ENCODE measurements around the gene SCYGR4. TPM values are rescaled to one million over a fixed set of nuclear protein-coding genes. Genes with fewer than 3 reads are reported as not detected.
"Not testable (repeated sequence)": the region's sequence is repeated elsewhere in the genome, so short reads cannot be mapped to it uniquely, and the experiment has no call there.

The SCYGR4 gene
- polyA plus RNA-seq, 2 of the 4 experiments (the other 2 are of a cell fraction), result not detected

- FAIRE-seq, result no peak
- 55% methylated on average over 8 of the region's 8 CpGs for WGBS (ENCODE audit: missing lambda C conversion rate)
- ATAC-seq, result peak in 1 of 2 experiments; percentile 13; a peak in 3 of 6 replicates
Measured at GRCh38 chr2:227657199-227657845, 40.0 kb downstream of the SCYGR4 start.

GRCh38 chr2:227661025-227661649 is 43.8 kb downstream of the SCYGR4 start:
- POLR2A ChIA-PET, result no interaction called here
- no peak overlapping the region for H3K4me3 ChIP-seq
- CTCF ChIA-PET, result interaction anchor here (1.3 kb wide), 1 partner anchor 11 kb away, joined by 4 read pairs; no protein-coding TSS in a partner anchor
- DNase-seq (ENCODE audit: low read depth in 1 of 2, low spot score in 1 of 2) (no peak), FAIRE-seq (no peak), ATAC-seq (no peak)
- no peaks in the 10 kb centered on the region for H3K9me3 ChIP-seq
- no peak overlapping the region for H3K4me2 ChIP-seq
- WGBS (ENCODE audit: missing lambda C conversion rate), result 83% methylated on average over 7 of the region's 7 CpGs
- peak overlapping the region; percentile 13 to 57; a peak in 4 of 6 replicates for H3K27ac ChIP-seq
- no peak for TF ChIP-seq BCL3 (IDR thresholded peaks at IDR 0.05)
- TF ChIP-seq NR3C1 (IDR thresholded peaks at IDR 0.05), result no peak
- no peak for TF ChIP-seq EP300 (IDR thresholded peaks at IDR 0.05)
- no peak for TF ChIP-seq POLR2A (IDR thresholded peaks at IDR 0.05; ENCODE audit: low read length)
- TF ChIP-seq HOXB5 (CRISPR knock-in tag; IDR thresholded peaks at IDR 0.05), result no peak
- no peak for TF ChIP-seq CEBPB (IDR thresholded peaks at IDR 0.05)
- TF ChIP-seq HEYL (CRISPR knock-in tag; IDR thresholded peaks at IDR 0.05), result no peak
- TF ChIP-seq TP53 (CRISPR knock-in tag; IDR thresholded peaks at IDR 0.05), result no peak
- peaks cover 17% of the 10 kb centered on the region for H3K4me1 ChIP-seq

More at GRCh38 chr2:227657199-227657845, 40.0 kb downstream of the SCYGR4 start:
- peak in 1 of 2 experiments; percentile 37 for DNase-seq (ENCODE audit: low read depth in 1 of 2, low spot score in 1 of 2)
- Histone ChIP-seq H3K4me2 (peak overlapping the region; percentile 46), H3K4me1 (peaks cover 54% of the 10 kb centered on the region), H3K9me3 (no peaks in the 10 kb centered on the region), H3K4me3 (no peak overlapping the region), H3K27ac (peak overlapping the region; percentile 81 to 89)
- ChIA-PET POLR2A (interaction anchor here (1.2 kb wide), 1 partner anchor 109 kb away, joined by 4 read pairs; no protein-coding TSS in a partner anchor), CTCF (interaction anchor here (0.7 to 3.2 kb wide), 23 partner anchors 11 to 1001 kb away, joined by 3 to 84 read pairs (median 5); partner anchors contain the start of genes AGFG1 and CCL20)
- TF ChIP-seq RAD21 (conservative IDR thresholded peaks at IDR 0.05 in 1 of 2, IDR thresholded peaks at IDR 0.05 in 1 of 2) (no peak), ATOH8 (CRISPR knock-in tag; IDR thresholded peaks at IDR 0.05; ENCODE audit: low read depth) (no peak)

- no peak overlapping the region for H3K4me3 ChIP-seq
- H3K4me2 ChIP-seq, result no peak overlapping the region
- ChIA-PET POLR2A (no interaction called here), CTCF (interaction anchor here (1.4 to 1.8 kb wide), 2 partner anchors 105 to 200 kb away, joined by 7 to 11 read pairs; no protein-coding TSS in a partner anchor)
- 71% methylated on average over 3 of the region's 3 CpGs for WGBS (ENCODE audit: missing lambda C conversion rate)
- H3K27ac ChIP-seq, result peak overlapping the region in 1 of 2 experiments; percentile 57; a peak in 3 of 6 replicates
- peaks cover 13% of the 10 kb centered on the region for H3K4me1 ChIP-seq
- ATAC-seq (no peak), FAIRE-seq (no peak), DNase-seq (ENCODE audit: low read depth in 1 of 2, low spot score in 1 of 2) (no peak)
- TF ChIP-seq CEBPB (IDR thresholded peaks at IDR 0.05), result peak in 1 of 2 experiments; percentile 34; a peak in 1 of 4 replicates
- no peak for TF ChIP-seq MAX (IDR thresholded peaks at IDR 0.05)
- no peaks in the 10 kb centered on the region for H3K9me3 ChIP-seq
Measured at GRCh38 chr2:227661827-227662226, 44.5 kb downstream of the SCYGR4 start.

- ATAC-seq, result peak in 1 of 2 experiments; percentile 13; a peak in 1 of 6 replicates
- Histone ChIP-seq H3K27ac (no peak overlapping the region), H3K9me3 (no peaks in the 10 kb centered on the region), H3K4me3 (no peak overlapping the region), H3K4me2 (no peak overlapping the region), H3K4me1 (no peaks in the 10 kb centered on the region)
- ChIA-PET CTCF (interaction anchor here (1.5 to 1.7 kb wide), 2 partner anchors 9 to 101 kb away, joined by 3 to 9 read pairs; no protein-coding TSS in a partner anchor), POLR2A (interaction anchor here (0.6 kb wide), 1 partner anchor 51 kb away, joined by 5 read pairs; no protein-coding TSS in a partner anchor)
- DNase-seq (ENCODE audit: low read depth in 1 of 2, low spot score in 1 of 2), result no peak
- TF ChIP-seq HOXB5 (CRISPR knock-in tag; IDR thresholded peaks at IDR 0.05) (no peak), ZFP36 (IDR thresholded peaks at IDR 0.05; ENCODE audit: borderline replicate concordance, partially characterized antibody) (no peak), BHLHE40 (IDR thresholded peaks at IDR 0.05; ENCODE audit: low read depth, low read length) (no peak), HOXB13 (CRISPR knock-in tag; IDR thresholded peaks at IDR 0.05; ENCODE audit: low read depth) (no peak)
- no peak for FAIRE-seq
- WGBS (ENCODE audit: missing lambda C conversion rate), result 81% methylated on average over 6 of the region's 6 CpGs
Measured at GRCh38 chr2:227665189-227665940, 48.1 kb downstream of the SCYGR4 start.

GRCh38 chr2:227666631-227667170 is 49.4 kb downstream of the SCYGR4 start, which contains the start of gene SCYGR5:
Gene SCYGR5, plus strand, starts transcription at chr2:227666804. Its CDS starts 0 bp downstream, at chr2:227666804.
- CTCF ChIA-PET, result interaction anchor here (1.5 to 2.3 kb wide), 3 partner anchors 8 to 100 kb away, joined by 3 to 12 read pairs (median 9); no protein-coding TSS in a partner anchor
- 88% methylated on average over 13 of the region's 13 CpGs for WGBS (ENCODE audit: missing lambda C conversion rate)
- FAIRE-seq; H3K27ac ChIP-seq; H3K4me2 ChIP-seq; POLR2A ChIA-PET; H3K4me3 ChIP-seq; ATAC-seq; H3K9me3 ChIP-seq; DNase-seq (ENCODE audit: low read depth in 1 of 2, low spot score in 1 of 2); H3K4me1 ChIP-seq: not testable (repeated sequence)
